Activated B cell treated with CpG ODN at 0.5 μM for 24 hours (primary cell): ENCODE data around the gene LMO2. TPM values are rescaled to one million over a fixed set of nuclear protein-coding genes. Genes with fewer than 3 reads are reported as not detected.
"Not testable (repeated sequence)": the region's sequence is repeated elsewhere in the genome, so short reads cannot be mapped to it uniquely, and the experiment has no call there.

Experiments used
- ATAC-seq: fragments of 200-7000 bp; cut with Tn5 transposase; one replicate; pipeline ENCODE4 v1.10.0; 2021; ENCODE audit warnings: low read depth, mild to moderate bottlenecking, moderate library complexity
- CTCF ChIA-PET: fragments of 350-600 bp; sonication (Branson Sonifier 250); formaldehyde crosslinking; loops from one replicate; lab custom pipeline; 2021; ENCODE audit warnings: antibody characterized with exemption; lab: Charles Lee
- POLR2A ChIA-PET: fragments of 350-600 bp; sonication (Branson Sonifier 250); formaldehyde crosslinking; loops from one replicate; lab custom pipeline; 2021; ENCODE audit warnings: antibody characterized with exemption; lab: Charles Lee
- DNase-seq: peaks from one replicate; pipeline ENCODE4 v3.0.0; 2022
- H3K27ac Mint-ChIP-seq: one replicate; pipeline ENCODE4 v1.8.0; 2020; ENCODE audit warnings: mixed read lengths
- H3K27me3 Mint-ChIP-seq: one replicate; pipeline ENCODE4 v1.8.0; 2021; ENCODE audit warnings: mixed read lengths
- H3K36me3 Mint-ChIP-seq: one replicate; pipeline ENCODE4 v1.8.0; 2021; ENCODE audit warnings: low read depth, mixed read lengths
- H3K4me1 Mint-ChIP-seq: one replicate; pipeline ENCODE4 v1.8.0; 2021; ENCODE audit warnings: mixed read lengths
- H3K4me3 Mint-ChIP-seq: one replicate; pipeline ENCODE4 v1.8.0; 2020; ENCODE audit warnings: mild to moderate bottlenecking, mixed read lengths
- H3K9me3 Mint-ChIP-seq: one replicate; pipeline ENCODE4 v1.8.0; 2020; ENCODE audit warnings: mixed read lengths
- intact Hi-C: fragments of 100-400 bp; cut with micrococcal nuclease; formaldehyde crosslinking; loops from one replicate; pipeline ENCODE4 v1.15.1; 2024
- total RNA-seq: library from RNA; stranded (reverse); gene quantifications from 2 replicates; pipeline ENCODE4 v1.2.3, GENCODE V29; 2022
- TF ChIP-seq, protein P1 (sequence below): fragments of 200-600 bp; IDR thresholded peaks from one replicate; pipeline ENCODE4 v1.8.0; 2022; ENCODE audit warnings: antibody characterized with exemption, mild to moderate bottlenecking

LMO2 gene
- total RNA-seq, 1 donor from 2014 or later: 29.1 TPM

- Mint-ChIP-seq H3K4me3 (no peak overlapping the region), H3K27ac (no peak overlapping the region), H3K36me3 (no peaks in the 10 kb centered on the region), H3K4me1 (peaks cover 26% of the 10 kb centered on the region), H3K27me3 (peaks cover 35% of the 10 kb centered on the region), H3K9me3 (no peaks in the 10 kb centered on the region)
- CTCF ChIA-PET: interaction anchor here (1.2 kb wide), 1 partner anchor 66 kb away, joined by 3 read pairs; no protein-coding TSS in a partner anchor
- POLR2A ChIA-PET: interaction anchor here (0.6 kb wide), 2 partner anchors 36 to 331 kb away, joined by 3 read pairs; no protein-coding TSS in a partner anchor
- intact Hi-C loops: no loop called here
- DNase-seq: no peak
- no peak for ATAC-seq
- TF ChIP-seq, protein P1, sequence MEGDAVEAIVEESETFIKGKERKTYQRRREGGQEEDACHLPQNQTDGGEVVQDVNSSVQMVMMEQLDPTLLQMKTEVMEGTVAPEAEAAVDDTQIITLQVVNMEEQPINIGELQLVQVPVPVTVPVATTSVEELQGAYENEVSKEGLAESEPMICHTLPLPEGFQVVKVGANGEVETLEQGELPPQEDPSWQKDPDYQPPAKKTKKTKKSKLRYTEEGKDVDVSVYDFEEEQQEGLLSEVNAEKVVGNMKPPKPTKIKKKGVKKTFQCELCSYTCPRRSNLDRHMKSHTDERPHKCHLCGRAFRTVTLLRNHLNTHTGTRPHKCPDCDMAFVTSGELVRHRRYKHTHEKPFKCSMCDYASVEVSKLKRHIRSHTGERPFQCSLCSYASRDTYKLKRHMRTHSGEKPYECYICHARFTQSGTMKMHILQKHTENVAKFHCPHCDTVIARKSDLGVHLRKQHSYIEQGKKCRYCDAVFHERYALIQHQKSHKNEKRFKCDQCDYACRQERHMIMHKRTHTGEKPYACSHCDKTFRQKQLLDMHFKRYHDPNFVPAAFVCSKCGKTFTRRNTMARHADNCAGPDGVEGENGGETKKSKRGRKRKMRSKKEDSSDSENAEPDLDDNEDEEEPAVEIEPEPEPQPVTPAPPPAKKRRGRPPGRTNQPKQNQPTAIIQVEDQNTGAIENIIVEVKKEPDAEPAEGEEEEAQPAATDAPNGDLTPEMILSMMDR: no peak
These were observed 31.8 kb upstream of the LMO2 start for GRCh38 chr11:33923626-33924025.

DNA sequence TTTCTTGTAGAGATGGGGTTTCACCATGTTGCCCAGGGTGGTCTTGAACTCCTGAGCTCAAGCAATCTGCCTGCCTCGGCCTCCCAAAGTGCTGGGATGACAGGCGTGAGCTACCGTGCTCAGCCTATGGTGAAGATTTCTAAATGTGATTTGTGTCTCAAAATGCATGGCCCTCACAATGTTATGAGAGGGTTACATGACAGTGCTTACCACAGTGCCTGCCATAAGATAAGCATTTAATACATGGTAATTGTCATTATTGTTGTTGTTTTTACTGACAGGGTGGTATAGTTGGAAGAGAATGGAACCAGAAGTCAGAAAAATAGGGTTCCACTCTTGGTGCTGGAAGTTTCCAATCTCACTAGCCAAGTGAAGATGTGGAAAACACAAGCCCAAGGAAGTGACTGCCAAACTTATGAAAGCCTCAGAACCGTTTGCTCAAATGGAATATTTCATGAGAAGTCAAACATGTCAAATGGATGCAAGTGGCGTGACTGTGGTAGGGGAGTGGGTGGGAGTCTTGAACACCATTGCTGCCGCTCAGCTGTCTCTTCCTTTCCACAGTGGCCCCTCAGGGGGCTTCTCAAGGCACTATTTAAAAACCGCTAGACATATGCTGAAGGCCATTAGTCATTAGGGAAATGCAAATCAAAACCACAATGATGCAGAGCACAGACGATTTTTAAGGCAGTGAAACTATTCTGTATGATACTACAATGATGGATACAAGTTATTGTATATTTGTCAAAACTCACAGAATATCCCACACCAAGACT is 29.1 kb upstream of the LMO2 start:
- intact Hi-C loops: loop anchor here (1.0 to 2.0 kb wide), 9 partner anchors 9 to 438 kb away; partner anchors contain the start of genes ABTB2 and CAPRIN1
- DNase-seq (peak; percentile 44), ATAC-seq (peak; percentile 97)
- H3K4me1 Mint-ChIP-seq: peaks cover 26% of the 10 kb centered on the region
- TF ChIP-seq, protein P1: no peak
- H3K9me3 Mint-ChIP-seq: peaks cover 3% of the 10 kb centered on the region
- H3K4me3 Mint-ChIP-seq: peak overlapping the region; percentile 47
- CTCF ChIA-PET: no interaction called here
- H3K27ac Mint-ChIP-seq: peak overlapping the region; percentile 70
- POLR2A ChIA-PET: interaction anchor here (0.6 to 2.3 kb wide), 5 partner anchors 8 to 61 kb away, joined by 3 to 11 read pairs (median 6); no protein-coding TSS in a partner anchor
- no peaks in the 10 kb centered on the region for H3K36me3 Mint-ChIP-seq
- peaks cover 28% of the 10 kb centered on the region for H3K27me3 Mint-ChIP-seq

DNA sequence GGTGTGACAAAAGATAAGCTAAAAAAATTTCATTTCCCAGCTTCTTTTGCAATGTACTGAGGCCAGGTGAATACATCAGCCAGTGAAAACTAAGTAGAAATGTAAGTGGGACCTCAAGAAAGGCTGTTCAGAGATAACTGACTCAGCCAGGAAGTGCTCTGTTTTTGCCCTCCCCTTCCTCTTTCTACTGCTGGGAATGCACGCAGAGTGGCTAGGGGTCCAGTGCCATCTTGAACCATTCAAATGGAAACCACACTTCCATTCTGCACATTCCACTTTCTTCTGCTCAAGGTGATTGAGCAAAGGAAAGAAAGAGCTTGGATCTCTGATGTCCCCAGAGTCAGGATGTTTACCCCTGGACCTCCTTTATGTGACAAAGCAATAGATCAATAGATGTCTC is 27.8 kb upstream of the LMO2 start:
- TF ChIP-seq, protein P1: no peak
- no peak overlapping the region for H3K4me3 Mint-ChIP-seq
- intact Hi-C loops: loop anchor here (2.0 kb wide), 3 partner anchors 61 to 439 kb away; partner anchors contain the start of gene ABTB2
- CTCF ChIA-PET: no interaction called here
- H3K36me3 Mint-ChIP-seq: no peaks in the 10 kb centered on the region
- H3K9me3 Mint-ChIP-seq: peaks cover 3% of the 10 kb centered on the region
- peaks cover 26% of the 10 kb centered on the region for H3K4me1 Mint-ChIP-seq
- no peak for ATAC-seq
- no peak for DNase-seq
- POLR2A ChIA-PET: interaction anchor here (0.6 to 1.3 kb wide), 2 partner anchors 9 to 28 kb away, joined by 3 to 4 read pairs; partner anchors contain the start of gene LMO2
- peaks cover 27% of the 10 kb centered on the region for H3K27me3 Mint-ChIP-seq
- no peak overlapping the region for H3K27ac Mint-ChIP-seq

- POLR2A ChIA-PET: interaction anchor here (0.8 kb wide), 1 partner anchor 25 kb away, joined by 4 read pairs; no protein-coding TSS in a partner anchor
- CTCF ChIA-PET, H3K27ac Mint-ChIP-seq, intact Hi-C loops, H3K27me3 Mint-ChIP-seq, H3K9me3 Mint-ChIP-seq, H3K36me3 Mint-ChIP-seq, H3K4me3 Mint-ChIP-seq, ATAC-seq, DNase-seq: not testable (repeated sequence)
- H3K4me1 Mint-ChIP-seq: peaks cover 34% of the 10 kb centered on the region
These were observed 25.5 kb upstream of the LMO2 start for GRCh38 chr11:33917402-33917801.

DNA sequence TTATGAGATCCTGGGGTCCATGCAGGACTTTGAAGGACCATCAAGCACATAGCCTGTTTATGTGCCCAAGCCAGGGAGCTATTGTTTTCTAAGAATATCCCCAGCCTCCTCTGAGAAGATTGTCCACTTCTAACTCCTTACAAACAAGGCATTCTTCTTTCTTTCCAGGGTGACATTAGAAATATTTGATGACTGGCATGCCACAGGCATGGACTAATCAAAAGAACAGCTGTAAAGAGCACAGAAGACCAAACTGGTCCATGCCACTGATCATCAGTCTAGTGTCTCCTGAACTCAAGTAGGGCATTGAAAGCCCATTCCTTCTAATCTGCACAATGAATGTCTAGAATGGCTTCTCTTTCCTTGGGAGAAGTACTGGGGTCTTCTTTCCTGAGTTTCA is 24.9 kb upstream of the LMO2 start:
- Mint-ChIP-seq H3K27ac (no peak overlapping the region), H3K4me3 (no peak overlapping the region)

More for the DNA sequence above, 24.9 kb upstream of the LMO2 start:
- ATAC-seq (no peak), DNase-seq (no peak)
- intact Hi-C loops: no loop called here
- ChIA-PET CTCF (interaction anchor here (1.3 kb wide), 1 partner anchor 13 kb away, joined by 3 read pairs; no protein-coding TSS in a partner anchor), POLR2A (no interaction called here)
- TF ChIP-seq, protein P1: no peak
- Mint-ChIP-seq H3K36me3 (no peaks in the 10 kb centered on the region), H3K4me1 (peaks cover 37% of the 10 kb centered on the region), H3K9me3 (peaks cover 7% of the 10 kb centered on the region), H3K27me3 (peaks cover 7% of the 10 kb centered on the region)
